NCI-H2227 (cell line): ENCODE measurements around the gene MBOAT1.
"Not testable (repeated sequence)": the region's sequence is repeated elsewhere in the genome, so short reads cannot be mapped to it uniquely, and the experiment has no call there.

Experiments used
- DNase-seq: peaks from one replicate; lab custom pipeline; 2025; ENCODE audit not compliant: unreplicated experiment; lab: John Stamatoyannopoulos, UW

MBOAT1 gene

GRCh38 chr6:20203561-20204511, 8.4 kb downstream of the MBOAT1 start:
- no peak for DNase-seq

GRCh38 chr6:20202699-20203302, 9.5 kb downstream of the MBOAT1 start:
- DNase-seq = no peak

- no peak for DNase-seq
Measured at GRCh38 chr6:20202324-20202658, 10.0 kb downstream of the MBOAT1 start.

- no peak for DNase-seq
Measured at GRCh38 chr6:20200761-20201630, 11.3 kb downstream of the MBOAT1 start.

- DNase-seq = no peak
Measured at GRCh38 chr6:20198775-20199174, 13.5 kb downstream of the MBOAT1 start.

- no peak for DNase-seq
Measured at GRCh38 chr6:20198156-20198774, 14.0 kb downstream of the MBOAT1 start.

GRCh38 chr6:20197251-20197650, 15.0 kb downstream of the MBOAT1 start:
- DNase-seq = no peak

GRCh38 chr6:20192625-20193024, 19.6 kb downstream of the MBOAT1 start:
- DNase-seq = no peak

GRCh38 chr6:20191992-20192391, 20.3 kb downstream of the MBOAT1 start:
- DNase-seq = no peak

GRCh38 chr6:20188630-20189075, 23.6 kb downstream of the MBOAT1 start:
- DNase-seq = no peak

GRCh38 chr6:20186981-20187380, 25.3 kb downstream of the MBOAT1 start:
- DNase-seq = no peak

- no peak for DNase-seq
Measured at GRCh38 chr6:20183706-20184105, 28.6 kb downstream of the MBOAT1 start.

GRCh38 chr6:20182926-20183521, 29.2 kb downstream of the MBOAT1 start:
- DNase-seq = no peak

GRCh38 chr6:20182069-20182468, 30.2 kb downstream of the MBOAT1 start:
- no peak for DNase-seq

- no peak for DNase-seq
Measured at GRCh38 chr6:20180935-20181334, 31.3 kb downstream of the MBOAT1 start.

GRCh38 chr6:20179287-20180045, 32.8 kb downstream of the MBOAT1 start:
- not testable (repeated sequence) for DNase-seq

GRCh38 chr6:20178327-20178726, 33.9 kb downstream of the MBOAT1 start:
- DNase-seq = no peak

- DNase-seq = no peak
Measured at GRCh38 chr6:20175810-20176410, 36.4 kb downstream of the MBOAT1 start.
